ENCODE results near the gene CRTC1.
"Not testable (repeated sequence)": the region's sequence is repeated elsewhere in the genome, so short reads cannot be mapped to it uniquely, and the experiment has no call there.

Gene CRTC1

DNA sequence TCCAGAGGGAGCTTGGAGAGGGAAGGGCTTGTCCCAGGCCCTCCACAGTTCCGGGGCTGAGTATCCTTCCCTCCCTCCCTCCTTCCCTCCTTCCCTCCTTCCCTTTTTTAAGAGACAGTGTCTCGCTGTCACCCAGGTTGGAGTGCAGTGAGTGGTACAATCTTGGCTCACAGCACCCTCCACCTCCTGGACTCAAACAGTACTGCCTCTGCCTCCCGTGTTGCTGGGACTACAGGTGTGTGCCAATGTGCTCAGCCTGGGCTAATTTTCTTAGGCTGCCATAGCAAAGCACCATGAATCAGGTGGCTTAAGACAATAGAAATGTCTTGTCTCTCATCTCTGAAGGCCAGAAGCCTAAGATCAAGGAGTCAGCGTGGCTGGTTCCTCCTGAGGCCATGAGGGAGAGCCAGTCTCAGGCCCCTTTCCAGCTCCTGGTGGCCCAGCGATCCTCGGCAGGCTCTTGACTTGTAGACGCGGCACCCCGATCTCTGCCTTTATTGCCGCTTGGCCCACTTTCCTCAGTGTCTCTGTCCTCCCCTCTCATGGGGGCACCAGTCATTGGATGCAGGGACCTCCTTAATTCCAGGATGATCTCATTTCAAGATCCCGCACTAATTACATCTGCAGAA is 47.5 kb downstream of the CRTC1 start:
- no peak for DNase-seq (ENCODE audit: low spot score)

- DNase-seq (ENCODE audit: low spot score) = no peak
Observed at GRCh38 chr19:18731562-18732008, 48.1 kb downstream of the CRTC1 start.

GRCh38 chr19:18733196-18733647 is 49.7 kb downstream of the CRTC1 start:
- DNase-seq (ENCODE audit: low spot score) = no peak

GRCh38 chr19:18733762-18734332 is 50.4 kb downstream of the CRTC1 start:
- DNase-seq (ENCODE audit: low spot score) = not testable (repeated sequence)

DNA sequence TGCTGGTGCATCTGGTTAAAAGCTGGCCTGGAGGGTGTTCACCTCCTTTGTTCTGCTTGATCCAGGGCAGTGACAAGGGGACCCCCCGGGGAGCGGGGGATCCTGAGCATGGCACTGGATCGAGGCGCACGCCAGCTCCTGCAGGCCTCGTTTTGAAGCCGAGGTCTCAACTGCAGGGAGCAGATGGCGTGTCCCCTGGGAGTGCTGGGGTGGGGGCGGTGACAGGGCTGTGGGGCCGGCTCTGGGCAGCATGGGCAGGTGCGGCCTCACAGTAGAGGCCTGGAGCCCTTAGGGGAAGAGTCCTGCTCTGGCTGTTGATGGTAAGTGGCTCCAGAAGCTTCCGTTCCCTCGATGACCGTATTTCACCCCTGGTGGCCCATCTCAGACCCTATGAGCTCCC is 51.8 kb downstream of the CRTC1 start:
- DNase-seq (ENCODE audit: low spot score) = no peak

DNA sequence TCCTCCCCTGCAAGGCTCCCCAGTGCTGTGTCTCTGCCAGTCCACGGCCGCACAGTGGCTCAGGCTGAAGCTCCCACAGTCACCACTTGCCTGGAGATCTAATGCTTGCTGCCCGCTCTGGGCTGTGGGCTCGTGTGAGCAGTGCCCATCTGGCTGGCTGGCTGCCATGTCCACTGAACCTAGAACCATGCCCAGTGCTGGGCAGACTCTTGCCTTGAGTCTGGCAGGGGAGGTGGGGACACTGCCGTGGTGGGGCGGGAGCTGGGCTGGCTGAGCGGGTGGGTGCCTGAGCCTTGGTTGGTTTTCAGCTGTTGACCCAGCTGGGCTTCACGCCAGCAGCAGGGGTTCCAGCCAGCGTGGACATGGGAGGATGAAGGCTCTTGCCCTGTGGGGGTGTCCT is 52.3 kb downstream of the CRTC1 start:
- no peak for DNase-seq (ENCODE audit: low spot score)

- DNase-seq (ENCODE audit: low spot score) = no peak
Observed at GRCh38 chr19:18736415-18737336, 53.2 kb downstream of the CRTC1 start.

GRCh38 chr19:18737337-18737953 is 54.0 kb downstream of the CRTC1 start:
- no peak for DNase-seq (ENCODE audit: low spot score)

DNA sequence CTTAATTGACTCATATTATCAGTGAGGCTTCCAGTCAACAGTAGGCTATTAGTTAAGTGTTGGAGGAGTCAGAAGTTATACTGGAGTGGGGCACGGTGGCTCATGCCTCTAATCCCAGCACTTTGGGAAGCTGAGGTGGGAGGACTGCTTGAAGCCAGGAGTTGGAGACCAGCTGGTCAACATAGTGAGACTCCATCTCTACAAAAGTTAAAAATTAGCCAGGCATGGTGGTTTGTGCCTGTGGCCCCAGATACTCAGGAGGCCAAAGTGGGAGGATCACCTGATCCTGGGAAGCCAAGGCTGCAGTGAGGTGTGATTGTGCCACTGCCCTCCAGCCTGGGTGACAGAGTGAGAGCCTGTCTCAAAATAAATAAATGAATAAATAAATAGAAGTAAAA is 54.5 kb downstream of the CRTC1 start:
- DNase-seq (ENCODE audit: low spot score) = no peak

GRCh38 chr19:18738961-18739690 is 55.6 kb downstream of the CRTC1 start:
- no peak for DNase-seq (ENCODE audit: low spot score)

DNA sequence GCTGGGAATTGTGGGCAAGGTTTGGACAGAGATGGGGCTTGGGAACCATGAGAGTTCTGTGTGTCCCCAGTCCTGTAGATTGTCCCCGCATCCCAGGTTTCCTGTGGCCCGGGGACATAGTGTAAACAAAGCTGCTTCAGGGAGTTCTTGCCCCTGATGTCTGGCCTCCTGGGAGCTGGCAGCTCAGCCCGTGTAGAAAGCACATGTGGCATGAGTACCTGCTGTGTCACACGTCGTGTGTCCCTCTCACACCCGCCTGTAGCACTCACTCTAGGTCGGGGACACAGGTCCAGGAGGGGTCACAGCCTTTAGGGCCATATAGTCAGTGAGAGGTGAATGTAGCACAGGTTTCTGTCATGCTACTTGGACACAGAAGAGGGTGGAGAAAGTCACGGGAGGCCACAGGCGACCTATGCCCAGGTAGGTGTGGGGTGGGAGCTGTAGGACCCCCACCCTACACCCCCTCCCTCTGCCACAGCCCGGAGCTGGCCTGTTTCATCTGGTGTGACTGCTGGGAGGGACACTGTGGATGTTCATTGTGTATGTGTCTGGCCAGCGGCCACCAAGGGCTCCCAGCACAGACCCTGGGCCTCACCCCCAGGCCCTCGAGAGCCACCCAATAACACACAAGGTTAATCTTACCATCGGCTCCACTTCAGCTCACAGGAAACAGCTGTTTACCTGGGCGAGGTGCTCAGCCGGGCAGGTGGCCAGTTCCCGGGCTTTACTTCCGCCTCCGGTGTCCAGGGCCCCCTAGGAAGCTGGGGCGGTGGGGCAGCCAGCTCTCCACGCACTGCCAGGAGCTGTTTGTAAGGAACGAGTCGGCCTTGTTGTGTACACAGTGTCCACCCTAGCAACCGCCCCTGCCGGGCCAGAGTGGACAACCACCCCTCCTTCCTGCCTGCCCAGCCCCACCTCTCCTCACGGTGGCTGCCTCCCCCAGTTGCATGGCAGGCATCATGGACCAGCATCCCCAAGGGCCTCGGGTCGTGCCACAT is 57.9 kb downstream of the CRTC1 start:
- DNase-seq (ENCODE audit: low spot score) = no peak

DNA sequence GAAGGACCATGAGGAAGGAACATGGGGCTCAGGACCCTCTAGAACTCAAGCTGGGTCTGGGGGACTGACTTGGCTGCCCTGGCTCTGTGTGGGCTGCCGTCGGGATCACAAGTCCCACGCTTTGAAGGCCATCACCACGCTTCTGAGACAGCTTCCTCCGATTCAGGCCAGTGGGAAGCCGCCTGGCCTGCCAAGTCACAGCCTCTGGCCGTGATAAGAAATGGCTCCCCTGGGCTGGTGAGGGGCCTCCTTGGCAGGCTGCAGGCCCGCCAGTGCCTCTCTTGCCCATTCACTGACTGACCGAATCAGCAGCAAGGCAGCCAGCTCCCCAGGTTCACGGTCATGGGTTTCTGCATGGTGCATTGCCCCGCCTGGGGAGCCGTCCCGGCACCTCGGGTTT is 58.8 kb downstream of the CRTC1 start:
- no peak for DNase-seq (ENCODE audit: low spot score)

DNA sequence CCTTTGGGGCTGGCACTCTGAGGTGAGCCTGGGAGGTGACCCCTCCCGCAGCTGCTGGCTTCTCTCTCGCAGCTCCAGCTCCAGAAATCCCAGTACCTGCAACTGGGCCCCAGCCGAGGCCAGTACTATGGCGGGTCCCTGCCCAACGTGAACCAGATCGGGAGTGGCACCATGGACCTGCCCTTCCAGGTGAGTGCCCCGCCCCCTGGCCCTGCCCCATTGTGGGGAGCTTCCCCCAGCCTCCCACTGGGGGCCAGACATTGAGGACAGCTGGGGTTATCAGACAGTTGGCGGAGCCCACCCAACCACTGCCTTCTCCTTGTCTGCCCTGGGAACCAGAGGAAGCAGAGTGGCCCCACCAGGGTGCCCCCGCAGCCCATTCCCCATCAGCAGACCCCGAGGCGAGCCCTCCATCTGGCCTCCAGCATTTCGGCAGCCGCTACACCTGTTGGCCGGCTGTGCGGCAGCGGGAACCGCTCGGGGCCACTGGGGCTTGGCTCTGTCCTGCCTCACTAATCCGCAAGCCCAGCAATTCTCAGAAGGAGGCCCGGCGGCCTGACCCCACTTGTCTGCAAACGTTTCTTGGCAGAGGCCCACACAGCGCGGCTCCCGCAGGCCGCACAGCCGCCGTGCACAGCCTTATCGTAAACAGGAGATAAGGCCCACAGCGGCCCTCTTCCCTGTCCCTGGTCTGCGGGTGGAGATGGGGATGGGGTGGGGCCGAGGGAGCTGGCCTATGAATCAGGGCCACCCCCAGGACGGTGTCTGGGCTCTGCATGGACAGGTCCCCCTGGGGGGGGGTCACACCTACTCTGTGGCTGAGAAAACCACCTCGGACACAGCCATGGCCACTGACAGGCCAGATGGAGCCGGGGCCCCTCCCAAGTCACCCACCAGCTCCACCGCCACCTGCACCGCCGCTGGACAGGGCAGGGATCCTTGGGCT is 59.6 kb downstream of the CRTC1 start:
- DNase-seq (ENCODE audit: low spot score) = no peak

DNA sequence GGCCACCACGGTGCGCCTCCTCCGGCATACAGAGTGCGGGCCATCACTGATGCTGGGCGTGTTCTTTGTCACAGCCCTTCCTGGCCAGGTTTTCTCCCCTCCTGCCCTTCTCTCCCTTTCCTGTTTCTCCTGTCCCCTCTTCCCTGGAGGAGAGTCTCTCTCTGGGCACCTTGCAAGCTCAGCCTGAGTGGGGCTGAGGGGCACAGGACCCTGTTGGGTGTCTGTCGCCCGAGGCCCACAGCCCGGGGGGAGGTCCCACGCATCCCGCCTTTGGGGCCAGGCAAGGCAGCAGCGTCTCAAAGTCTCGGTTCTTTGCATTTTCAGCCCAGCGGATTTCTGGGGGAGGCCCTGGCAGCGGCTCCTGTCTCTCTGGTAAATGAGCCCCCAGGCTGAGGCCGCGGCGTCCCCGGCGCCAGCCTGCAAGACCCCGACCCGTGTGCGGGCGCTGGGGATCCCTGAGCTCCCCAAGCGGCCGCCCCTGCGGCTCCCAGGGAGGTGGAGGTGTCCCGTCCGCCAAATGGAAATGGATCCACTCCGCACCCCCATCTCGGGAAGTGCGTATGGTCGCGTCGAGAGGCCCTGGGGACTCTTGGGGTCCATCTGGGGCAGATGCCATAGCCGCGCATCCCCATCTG is 60.4 kb downstream of the CRTC1 start:
- DNase-seq (ENCODE audit: low spot score) = no peak

GRCh38 chr19:18745012-18745735 is 61.7 kb downstream of the CRTC1 start:
- DNase-seq (ENCODE audit: low spot score) = no peak

- DNase-seq (ENCODE audit: low spot score) = no peak
Observed at GRCh38 chr19:18745931-18746330, 62.5 kb downstream of the CRTC1 start.

- no peak for DNase-seq (ENCODE audit: low spot score)
Observed at GRCh38 chr19:18746401-18747325, 63.2 kb downstream of the CRTC1 start.
